Glutamatergic neuron (in vitro differentiated cells): ENCODE measurements around the gene RASL12. TPM values are rescaled to one million over a fixed set of nuclear protein-coding genes. Genes with fewer than 3 reads are reported as not detected.

ENCODE experiments used
- DNase-seq: peaks from one replicate; pipeline ENCODE4 v3.0.0; 2022
- H3K27ac Mint-ChIP-seq: one replicate; pipeline ENCODE4 v1.8.0; 2020; ENCODE audit warnings: mild to moderate bottlenecking, mixed read lengths, inconsistent platforms; ENCODE audit not compliant: unreplicated experiment
- H3K27me3 Mint-ChIP-seq: one replicate; pipeline ENCODE4 v1.8.0; 2020; ENCODE audit warnings: mild to moderate bottlenecking, moderate library complexity, mixed read lengths, inconsistent platforms; ENCODE audit not compliant: unreplicated experiment
- H3K36me3 Mint-ChIP-seq: one replicate; pipeline ENCODE4 v1.8.0; 2020; ENCODE audit warnings: mild to moderate bottlenecking, mixed read lengths, inconsistent platforms; ENCODE audit not compliant: unreplicated experiment
- H3K4me1 Mint-ChIP-seq: one replicate; pipeline ENCODE4 v1.8.0; 2020; ENCODE audit warnings: mild to moderate bottlenecking, low read depth, mixed read lengths, inconsistent platforms; ENCODE audit not compliant: unreplicated experiment
- H3K4me3 Mint-ChIP-seq: one replicate; pipeline ENCODE4 v1.8.0; 2020; ENCODE audit warnings: mild to moderate bottlenecking, mixed read lengths, inconsistent platforms; ENCODE audit not compliant: unreplicated experiment
- H3K9me3 Mint-ChIP-seq: one replicate; pipeline ENCODE4 v1.8.0; 2020; ENCODE audit warnings: mild to moderate bottlenecking, moderate library complexity, mixed read lengths, inconsistent platforms; ENCODE audit not compliant: unreplicated experiment
- total RNA-seq: library from RNA; stranded (reverse); fragmentation: NEBNext Ultra II Directional; extraction: Animal tissue kit (Norgen Biotek cat#: 25700); gene quantifications from one replicate; pipeline ENCODE4 v1.2.1, GENCODE V29; 2021; ENCODE audit not compliant: unreplicated experiment
- TF ChIP-seq, protein P1 (sequence below): fragments of 200-600 bp; sonication (generic); IDR thresholded peaks from one replicate; pipeline ENCODE4 v1.5.0; 2021; ENCODE audit not compliant: partially characterized antibody, unreplicated experiment

The RASL12 gene
- total RNA-seq, 1 donor from 2014 or later: 0.44 TPM

DNA sequence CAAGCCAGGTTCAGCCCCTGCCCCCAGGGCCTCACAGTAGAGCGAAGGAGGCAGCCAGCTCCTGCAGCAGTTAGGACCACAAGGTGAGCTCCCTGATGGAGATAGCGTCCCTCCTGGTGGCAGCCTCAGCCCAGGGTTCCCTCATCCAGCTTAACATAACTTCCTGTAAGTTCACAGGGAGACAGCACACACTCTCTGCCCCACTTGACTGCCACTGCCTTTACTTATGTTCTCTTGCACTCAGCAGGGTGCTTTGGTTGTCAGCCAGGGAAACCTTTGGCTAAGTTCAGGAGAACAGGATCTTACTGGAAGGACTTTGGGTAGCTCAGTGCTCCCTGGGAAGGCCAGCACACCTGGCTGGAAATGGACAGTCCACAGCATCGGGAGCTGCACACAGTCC is 19.6 kb upstream of the RASL12 start:
- H3K36me3 Mint-ChIP-seq: no peaks in the 10 kb centered on the region
- peaks cover 6% of the 10 kb centered on the region for H3K9me3 Mint-ChIP-seq
- H3K4me3 Mint-ChIP-seq: no peak overlapping the region
- DNase-seq: no peak
- TF ChIP-seq, protein P1, sequence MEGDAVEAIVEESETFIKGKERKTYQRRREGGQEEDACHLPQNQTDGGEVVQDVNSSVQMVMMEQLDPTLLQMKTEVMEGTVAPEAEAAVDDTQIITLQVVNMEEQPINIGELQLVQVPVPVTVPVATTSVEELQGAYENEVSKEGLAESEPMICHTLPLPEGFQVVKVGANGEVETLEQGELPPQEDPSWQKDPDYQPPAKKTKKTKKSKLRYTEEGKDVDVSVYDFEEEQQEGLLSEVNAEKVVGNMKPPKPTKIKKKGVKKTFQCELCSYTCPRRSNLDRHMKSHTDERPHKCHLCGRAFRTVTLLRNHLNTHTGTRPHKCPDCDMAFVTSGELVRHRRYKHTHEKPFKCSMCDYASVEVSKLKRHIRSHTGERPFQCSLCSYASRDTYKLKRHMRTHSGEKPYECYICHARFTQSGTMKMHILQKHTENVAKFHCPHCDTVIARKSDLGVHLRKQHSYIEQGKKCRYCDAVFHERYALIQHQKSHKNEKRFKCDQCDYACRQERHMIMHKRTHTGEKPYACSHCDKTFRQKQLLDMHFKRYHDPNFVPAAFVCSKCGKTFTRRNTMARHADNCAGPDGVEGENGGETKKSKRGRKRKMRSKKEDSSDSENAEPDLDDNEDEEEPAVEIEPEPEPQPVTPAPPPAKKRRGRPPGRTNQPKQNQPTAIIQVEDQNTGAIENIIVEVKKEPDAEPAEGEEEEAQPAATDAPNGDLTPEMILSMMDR: no peak
- H3K27me3 Mint-ChIP-seq: peaks cover 4% of the 10 kb centered on the region
- peaks cover 31% of the 10 kb centered on the region for H3K4me1 Mint-ChIP-seq
- no peak overlapping the region for H3K27ac Mint-ChIP-seq

DNA sequence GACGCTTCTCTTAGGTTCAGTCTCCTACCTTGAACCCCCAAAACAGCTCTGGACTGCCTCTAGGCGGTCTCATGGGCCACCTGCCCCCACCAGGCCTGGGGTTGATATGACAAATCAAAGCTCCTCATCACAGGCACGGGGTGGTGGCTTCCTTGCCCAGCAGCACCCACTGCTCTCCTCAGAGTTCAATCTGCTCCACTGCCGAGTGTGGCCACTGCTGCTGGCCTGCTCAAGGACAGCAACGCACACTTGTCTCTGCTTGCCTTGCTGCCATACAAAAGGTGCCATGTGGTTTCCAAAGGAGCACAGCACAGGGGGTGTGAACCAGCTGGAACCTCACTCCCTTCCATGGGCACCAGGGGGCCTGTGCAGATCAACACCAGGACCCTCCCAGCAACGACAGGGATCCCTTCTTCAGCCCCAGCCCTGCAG is 18.9 kb upstream of the RASL12 start:
- Mint-ChIP-seq H3K36me3 (no peaks in the 10 kb centered on the region), H3K4me1 (peaks cover 35% of the 10 kb centered on the region), H3K27me3 (peaks cover 4% of the 10 kb centered on the region), H3K27ac (no peak overlapping the region), H3K4me3 (no peak overlapping the region), H3K9me3 (peaks cover 6% of the 10 kb centered on the region)
- TF ChIP-seq, protein P1: peak; percentile 41
- DNase-seq: peak; percentile 51

DNA sequence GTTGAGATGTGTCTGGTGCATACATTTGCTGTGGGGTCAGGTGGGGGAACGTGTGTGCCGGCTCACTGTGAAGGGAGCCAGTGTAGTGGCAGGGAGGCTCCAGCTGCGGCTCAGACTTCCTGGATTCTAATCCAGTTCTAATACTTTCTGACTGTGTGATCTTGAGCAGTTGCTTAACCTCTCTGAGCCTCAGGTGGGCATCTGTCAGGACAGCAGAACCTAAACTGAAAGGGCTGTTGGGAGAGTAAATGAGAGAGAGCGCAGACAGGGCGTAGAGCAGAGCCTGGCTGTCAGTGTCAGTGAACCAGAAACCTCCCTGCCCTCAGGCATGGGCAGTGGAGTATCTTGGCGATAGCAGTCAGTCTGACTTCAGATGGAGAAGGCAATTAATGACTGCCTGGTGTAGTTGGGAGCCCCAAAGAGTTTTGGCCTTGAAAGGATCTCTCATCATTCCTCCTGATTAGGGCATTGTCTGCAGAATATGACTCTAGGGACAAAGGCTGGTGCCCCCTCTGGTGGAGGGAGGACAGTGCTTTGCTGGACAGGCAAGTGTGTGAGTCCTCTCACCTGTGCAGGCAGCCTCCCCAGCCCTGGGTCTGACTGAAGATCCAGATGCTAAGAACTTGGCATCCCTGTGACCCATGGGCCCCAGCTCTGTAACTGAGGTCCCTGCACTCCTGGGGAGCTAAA is 18.3 kb upstream of the RASL12 start:
- Mint-ChIP-seq H3K27me3 (peaks cover 4% of the 10 kb centered on the region), H3K4me1 (peaks cover 37% of the 10 kb centered on the region), H3K27ac (no peak overlapping the region), H3K36me3 (no peaks in the 10 kb centered on the region), H3K9me3 (peaks cover 6% of the 10 kb centered on the region), H3K4me3 (no peak overlapping the region)
- TF ChIP-seq, protein P1: peak; percentile 64
- DNase-seq: peak; percentile 58

DNA sequence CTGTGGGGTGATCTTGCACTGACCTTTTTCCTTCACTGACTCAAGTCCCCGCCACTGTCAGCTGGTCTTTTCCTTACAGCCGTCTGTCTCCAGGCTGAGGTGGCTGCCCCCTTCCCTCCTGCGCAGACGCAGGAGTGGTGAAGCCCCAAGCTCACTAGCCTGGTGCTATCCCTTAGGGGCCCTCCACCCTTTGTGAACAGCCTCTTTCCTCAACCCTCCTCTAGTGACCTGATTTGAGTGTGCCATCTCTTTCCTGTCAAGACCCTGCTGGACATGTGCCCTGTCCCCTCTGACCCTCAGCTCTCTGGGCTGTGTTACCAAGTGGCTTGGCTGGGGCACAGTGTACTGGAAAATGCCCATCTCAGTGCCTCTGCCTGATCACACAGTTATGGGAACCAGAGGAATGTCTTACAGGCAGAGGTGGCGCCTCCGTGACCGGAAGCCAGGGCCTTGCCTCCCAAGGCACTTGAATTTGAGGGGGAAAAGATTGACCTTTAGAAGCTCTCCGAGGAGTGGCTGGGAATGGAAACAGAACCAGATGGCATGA is 17.5 kb upstream of the RASL12 start:
- Mint-ChIP-seq H3K4me3 (peak overlapping the region; percentile 3), H3K4me1 (peaks cover 37% of the 10 kb centered on the region), H3K36me3 (no peaks in the 10 kb centered on the region), H3K27me3 (peaks cover 4% of the 10 kb centered on the region), H3K27ac (no peak overlapping the region), H3K9me3 (peaks cover 6% of the 10 kb centered on the region)
- no peak for DNase-seq
- TF ChIP-seq, protein P1: no peak

DNA sequence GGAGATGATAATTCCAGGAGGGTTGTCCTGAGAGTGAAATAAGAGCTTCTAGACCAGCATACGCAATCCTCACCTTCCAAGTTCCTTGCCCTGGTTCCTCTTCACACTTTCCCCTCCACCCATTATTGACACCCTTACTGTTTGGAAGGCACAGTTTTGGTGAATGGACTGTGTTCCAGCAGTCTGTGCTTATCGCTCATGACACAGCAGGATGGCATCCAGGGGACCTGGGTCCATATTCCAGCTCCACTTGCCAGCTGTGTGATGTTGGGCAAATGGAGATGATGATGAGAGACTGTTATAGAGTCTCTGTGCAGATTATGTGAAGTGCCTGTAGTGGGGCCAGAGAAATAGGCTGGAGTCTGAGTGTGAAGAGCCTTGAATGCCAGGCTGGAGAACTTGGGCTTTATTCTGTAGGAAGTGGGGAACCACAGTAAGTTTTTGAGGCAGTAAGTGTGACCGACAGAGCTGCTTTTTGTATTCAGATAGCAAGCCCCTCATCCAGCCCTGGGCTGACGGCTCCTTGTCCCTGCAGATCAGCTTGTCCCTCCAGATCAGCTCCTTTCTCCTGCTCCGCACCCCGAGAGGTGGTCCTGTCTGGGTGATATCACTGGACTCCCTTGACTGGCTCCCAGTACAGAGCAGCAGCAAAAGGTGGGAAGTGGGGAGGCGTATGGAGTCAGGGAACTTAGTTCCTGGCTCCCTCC is 16.9 kb upstream of the RASL12 start:
- H3K27me3 Mint-ChIP-seq: peaks cover 4% of the 10 kb centered on the region
- H3K27ac Mint-ChIP-seq: peak overlapping the region; percentile 87

More for the DNA sequence above, 16.9 kb upstream of the RASL12 start:
- peaks cover 37% of the 10 kb centered on the region for H3K4me1 Mint-ChIP-seq
- peaks cover 6% of the 10 kb centered on the region for H3K9me3 Mint-ChIP-seq
- TF ChIP-seq, protein P1: no peak
- no peaks in the 10 kb centered on the region for H3K36me3 Mint-ChIP-seq
- DNase-seq: no peak
- no peak overlapping the region for H3K4me3 Mint-ChIP-seq
